NCI-H345 treated with DMSO at 0.1 percent for 48 hours (cell line): ENCODE measurements around the gene VSTM2B.
"Not testable (repeated sequence)": the region's sequence is repeated elsewhere in the genome, so short reads cannot be mapped to it uniquely, and the experiment has no call there.

ENCODE experiments used
- DNase-seq: peaks from one replicate; lab custom pipeline; 2025; ENCODE audit not compliant: unreplicated experiment; lab: John Stamatoyannopoulos, UW

VSTM2B gene

DNA sequence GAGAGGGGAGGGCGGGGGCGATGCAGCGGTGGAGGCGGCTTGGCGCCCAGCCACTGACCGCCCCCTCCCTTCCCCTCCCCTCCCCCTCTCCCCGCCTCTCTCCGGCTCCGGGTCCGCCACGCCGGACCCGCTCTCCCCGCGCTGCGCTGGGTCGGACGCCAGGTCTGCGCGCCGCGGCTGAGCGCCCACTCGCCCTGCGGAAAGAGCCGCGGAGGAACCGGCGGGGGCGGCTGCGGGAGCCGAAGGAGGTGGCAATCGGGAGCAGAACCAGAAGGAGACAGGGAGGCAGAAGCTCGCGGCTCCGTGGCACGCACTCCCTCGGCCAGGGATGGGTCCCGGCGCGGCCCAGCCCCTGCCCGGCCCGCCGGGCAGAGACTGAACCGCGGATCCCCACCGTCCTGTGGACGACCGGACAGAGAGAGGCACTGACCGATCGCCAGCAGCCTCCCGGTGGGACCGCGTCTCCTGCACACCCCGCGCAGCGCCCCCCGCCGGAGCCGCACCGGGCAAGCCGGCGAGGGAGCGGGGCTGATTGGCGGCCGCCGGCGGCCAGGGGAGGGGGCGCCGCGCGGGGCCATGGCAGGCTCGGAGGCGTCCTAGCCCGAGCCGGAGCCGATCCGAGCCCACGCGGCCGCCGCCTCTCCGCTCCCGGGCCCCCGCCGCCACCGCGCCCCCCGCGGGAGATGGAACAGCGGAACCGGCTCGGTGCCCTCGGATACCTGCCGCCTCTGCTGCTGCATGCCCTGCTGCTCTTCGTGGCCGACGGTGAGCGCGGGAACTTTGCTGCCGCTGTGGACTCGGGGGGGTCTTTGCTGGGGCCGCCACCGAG is at the start of gene VSTM2B:
Gene VSTM2B (plus strand): TSS at position 94 of the 829 bp plus-strand sequence. CDS start 590 bp downstream, at position 684.
- peak; percentile 43 for DNase-seq

GRCh38 chr19:29476528-29476927 is 49.3 kb upstream of the VSTM2B start:
- DNase-seq = no peak

- DNase-seq = no peak
These were observed 47.8 kb upstream of the VSTM2B start for GRCh38 chr19:29477831-29478577.

- peak; percentile 49 for DNase-seq
These were observed 46.9 kb upstream of the VSTM2B start for GRCh38 chr19:29478578-29479565.

DNA sequence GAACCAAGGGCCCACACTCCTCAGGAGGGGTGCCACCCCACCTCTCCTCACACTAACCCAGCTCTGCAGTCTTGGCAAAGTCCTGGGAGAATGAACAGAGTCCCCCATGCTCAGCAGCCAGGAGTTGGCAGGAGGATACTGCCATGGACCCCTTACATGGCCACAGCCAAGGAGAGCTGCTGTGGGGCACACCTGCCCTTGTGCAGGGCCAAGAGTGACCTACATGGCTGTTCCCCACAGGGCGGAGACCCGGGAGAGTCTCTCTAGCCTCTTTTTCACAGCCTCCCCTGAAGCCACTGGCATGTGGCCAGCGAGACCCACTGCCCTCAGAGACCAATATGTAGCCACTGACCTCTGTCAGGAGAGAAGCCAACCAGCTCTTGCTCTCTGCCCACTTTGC is 45.9 kb upstream of the VSTM2B start:
- no peak for DNase-seq

GRCh38 chr19:29480507-29480906 is 45.3 kb upstream of the VSTM2B start:
- DNase-seq = no peak

DNA sequence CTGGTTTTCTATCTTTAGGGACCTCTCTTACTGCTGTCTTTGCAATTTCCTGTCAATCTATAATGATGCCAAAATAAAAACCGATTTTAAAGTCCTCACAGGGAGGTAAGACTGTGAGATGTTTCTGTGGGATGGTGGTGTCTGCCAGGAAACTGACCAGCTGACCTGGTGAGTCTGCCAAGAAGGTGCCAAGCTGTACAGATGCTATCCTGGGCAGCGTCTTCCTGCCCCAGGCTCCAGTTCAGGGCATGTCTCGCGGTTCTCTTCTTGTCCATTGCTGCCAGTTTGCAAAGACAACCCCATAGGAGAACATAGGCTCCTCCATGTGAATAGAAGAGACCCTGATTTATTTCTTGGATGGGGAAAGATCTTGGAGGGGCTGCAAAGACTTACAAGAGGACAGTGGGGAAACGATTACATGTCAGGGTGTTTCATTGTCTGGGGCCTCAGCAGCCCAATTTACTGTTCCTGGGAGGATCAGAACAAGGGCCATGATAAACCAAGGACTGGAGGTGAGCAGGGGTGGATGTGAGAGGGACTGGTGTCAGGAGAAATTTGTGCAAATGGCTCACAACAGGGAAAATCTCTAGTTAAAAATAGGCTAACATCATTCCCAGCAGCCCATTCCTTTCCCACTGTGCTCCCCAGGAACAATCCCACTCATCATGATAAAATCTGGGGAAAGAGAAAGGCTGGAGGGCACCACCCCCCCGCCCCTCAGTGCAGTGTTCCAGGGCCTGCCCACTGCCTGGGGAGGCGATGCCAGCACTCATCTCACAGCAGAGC is 42.7 kb upstream of the VSTM2B start:
- no peak for DNase-seq

- no peak for DNase-seq
These were observed 42.2 kb upstream of the VSTM2B start for GRCh38 chr19:29483641-29483920.

DNA sequence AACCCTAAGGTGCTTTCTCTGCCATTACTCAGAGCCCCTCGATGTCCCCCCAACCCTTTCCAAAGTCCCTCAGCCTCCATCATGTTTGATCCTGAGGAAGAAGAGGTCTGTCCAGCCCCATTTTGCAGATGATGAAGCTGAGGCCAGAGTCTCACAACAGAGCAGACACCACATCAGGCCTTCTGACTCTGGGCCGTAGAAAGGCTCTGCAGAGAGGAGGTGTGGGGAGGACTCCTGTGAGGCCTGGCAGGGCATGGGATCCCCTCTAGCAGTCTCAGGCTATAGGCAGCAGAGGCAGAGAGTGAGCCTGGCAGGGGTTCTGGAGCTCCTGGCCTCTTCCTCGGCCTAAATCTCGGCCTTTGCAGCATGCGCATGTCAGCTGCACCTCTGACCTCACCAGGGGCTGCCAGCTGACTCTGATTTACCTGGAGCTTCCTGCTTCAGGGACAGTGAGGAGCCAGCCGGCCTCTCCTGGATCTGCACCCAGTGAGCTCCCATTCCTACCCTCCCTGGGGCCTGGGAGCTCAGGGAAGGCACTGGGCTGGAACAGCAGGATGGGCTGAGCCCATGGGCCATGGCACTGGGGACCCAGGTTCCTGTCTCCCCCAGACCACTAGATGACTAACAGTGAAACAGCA is 41.7 kb upstream of the VSTM2B start:
- no peak for DNase-seq

GRCh38 chr19:29484876-29485275 is 40.9 kb upstream of the VSTM2B start:
- DNase-seq = no peak

- no peak for DNase-seq
These were observed 40.5 kb upstream of the VSTM2B start for GRCh38 chr19:29485293-29485692.

GRCh38 chr19:29486961-29487360 is 38.8 kb upstream of the VSTM2B start:
- not testable (repeated sequence) for DNase-seq

DNA sequence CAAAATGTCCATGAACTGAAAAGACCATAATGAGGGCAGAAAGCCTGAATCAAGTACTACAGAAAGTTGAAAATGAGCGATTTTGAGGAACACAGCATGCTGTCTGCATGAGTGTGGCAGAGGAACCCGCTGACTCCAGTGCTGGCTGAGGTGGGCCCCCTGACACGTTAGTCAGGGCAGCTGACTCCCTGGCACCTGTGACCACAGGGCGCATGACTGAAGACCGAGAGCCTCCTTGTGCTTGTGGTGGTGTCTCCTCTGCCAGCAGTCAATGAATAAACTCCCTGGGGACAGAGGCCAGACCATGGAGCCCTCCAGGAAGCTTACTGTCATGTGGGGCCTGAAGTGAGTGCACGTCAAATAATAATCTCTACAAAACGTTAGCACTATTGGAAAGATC is 38.4 kb upstream of the VSTM2B start:
- no peak for DNase-seq

GRCh38 chr19:29488316-29488715 is 37.5 kb upstream of the VSTM2B start:
- DNase-seq = no peak

DNA sequence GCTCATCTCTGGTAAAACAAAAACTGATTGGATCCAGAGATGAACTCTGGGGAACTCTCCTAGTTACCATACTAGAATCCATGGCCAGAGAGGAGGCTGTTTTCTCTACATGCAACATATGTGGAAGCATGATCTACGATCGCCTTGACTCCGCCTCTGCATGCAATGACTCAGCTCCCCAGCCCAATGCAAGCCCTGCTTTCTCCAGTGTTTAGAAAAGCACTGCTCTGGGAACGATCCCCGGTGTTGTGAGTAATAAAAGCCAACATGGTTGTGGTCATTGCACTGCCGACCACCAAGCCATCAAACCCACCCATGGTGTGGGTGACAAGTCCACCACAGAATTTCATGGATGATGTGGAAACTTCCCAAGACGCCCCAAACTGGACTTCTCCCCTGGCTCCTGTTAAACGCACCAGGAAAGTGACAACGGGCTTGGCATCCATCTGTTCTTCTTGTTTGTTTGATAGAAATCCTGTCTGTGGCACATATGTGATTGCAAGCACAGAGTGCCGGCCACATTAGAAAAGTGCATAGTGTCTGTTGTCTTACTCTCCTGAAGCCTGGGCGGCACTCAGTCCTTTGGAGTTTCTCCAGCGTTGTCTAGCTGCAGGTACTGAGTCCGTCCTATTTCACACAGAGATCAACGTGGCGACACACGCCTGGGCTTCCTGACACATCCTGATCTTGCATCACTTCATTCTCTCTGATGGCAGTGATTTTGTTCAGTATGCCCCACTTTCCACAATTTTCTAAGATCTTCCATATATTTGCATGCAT is 36.4 kb upstream of the VSTM2B start:
- DNase-seq = no peak

DNA sequence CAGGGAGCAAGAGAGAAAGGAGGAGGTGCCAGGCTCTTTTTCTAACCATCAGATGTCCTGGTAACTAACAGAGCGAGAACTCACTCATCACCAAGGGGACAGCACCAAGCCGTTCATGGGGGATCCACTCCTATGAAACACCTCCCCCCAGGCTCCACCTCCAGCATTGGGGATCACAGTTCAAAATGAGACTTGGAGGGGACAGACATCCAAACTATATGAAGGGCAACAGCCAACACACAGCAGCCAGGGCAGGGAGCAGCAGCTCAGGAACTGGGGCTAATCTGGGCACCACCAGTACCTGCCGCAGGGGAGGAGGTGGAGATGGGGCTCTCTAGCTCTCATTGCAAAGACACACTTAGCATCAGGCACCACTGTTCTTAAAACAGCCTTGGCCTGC is 34.3 kb upstream of the VSTM2B start:
- no peak for DNase-seq

GRCh38 chr19:29491995-29492577 is 33.7 kb upstream of the VSTM2B start:
- no peak for DNase-seq

DNA sequence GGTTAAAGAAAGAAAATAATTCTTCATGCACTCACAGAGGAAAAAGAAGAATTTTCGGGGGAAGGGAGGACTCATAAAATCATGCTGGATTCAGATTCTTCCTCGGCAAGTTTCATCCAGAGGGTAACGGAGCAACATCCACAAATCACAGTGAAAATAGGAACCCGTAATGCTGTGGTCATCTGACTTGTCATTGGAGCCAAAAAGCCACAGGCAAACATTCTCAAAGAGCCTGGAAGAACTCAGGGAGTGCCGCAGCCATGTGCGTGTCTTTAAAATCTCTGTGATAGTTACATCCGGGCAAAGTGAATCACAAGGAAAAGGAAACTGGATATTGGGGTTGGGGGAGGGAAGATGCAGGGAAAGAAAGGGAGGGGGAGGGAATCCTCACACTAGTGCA is 33.0 kb upstream of the VSTM2B start:
- no peak for DNase-seq

DNA sequence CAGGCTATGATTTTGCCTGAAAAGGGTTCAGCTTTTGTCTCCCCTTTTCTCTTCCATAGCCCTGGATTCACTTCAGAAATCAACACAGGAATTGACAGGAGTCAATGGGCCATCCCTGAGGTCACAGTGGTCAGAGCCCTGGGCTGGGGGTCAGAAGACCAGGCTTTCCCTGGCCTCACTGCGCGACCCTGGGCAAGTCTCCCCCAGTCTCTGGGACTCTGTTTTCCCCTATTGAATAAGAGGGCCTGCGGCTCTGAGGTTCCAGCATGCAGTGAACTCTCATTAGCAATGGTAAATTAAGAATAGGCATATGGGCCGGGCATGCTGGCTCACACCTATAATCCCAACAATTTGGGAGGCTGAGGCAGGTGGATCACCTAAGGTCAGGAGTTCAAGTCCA is 30.7 kb upstream of the VSTM2B start:
- DNase-seq = no peak
